A673 (cell line): ENCODE results near the gene MT1G. TPM values are rescaled to one million over a fixed set of nuclear protein-coding genes. Genes with fewer than 3 reads are reported as not detected.

Experiments used
- BruUV-seq: library from RNA; stranded (reverse); fragments of 400-500 nt; replicated peaks from 2 replicates; lab custom pipeline; 2021; lab: Mats Ljungman, UMichigan
- CTCF ChIA-PET: fragments of 300-600 bp; sonication (Branson Sonifier 250); formaldehyde crosslinking; loops from one replicate; lab custom pipeline; 2022; ENCODE audit warnings: antibody characterized with exemption; lab: Charles Lee
- POLR2A ChIA-PET: fragments of 300-600 bp; sonication (Branson Sonifier 250); formaldehyde crosslinking; loops from one replicate; lab custom pipeline; 2022; ENCODE audit warnings: antibody characterized with exemption; ENCODE audit not compliant: low non-redundant PET; lab: Charles Lee
- DNase-seq: peaks from one replicate; pipeline ENCODE4 v3.0.0-alpha.2; 2015; ENCODE audit warnings: low spot score
- H3K27ac ChIP-seq: fragments of 200-600 bp; sonication (generic); 2 replicates; pipeline ENCODE4 v1.5.1; 2016; ENCODE audit warnings: mixed run types, low read depth, mild to moderate bottlenecking, mixed read lengths, antibody characterized with exemption, low read length; ENCODE audit not compliant: poor library complexity, severe bottlenecking
- H3K27me3 ChIP-seq: fragments of 200-600 bp; sonication (generic); replicated peaks from 2 replicates; pipeline ENCODE4 v1.6.1; 2017; ENCODE audit warnings: mixed run types, low read depth, mild to moderate bottlenecking, mixed read lengths, antibody characterized with exemption, low read length; ENCODE audit not compliant: insufficient read depth, poor library complexity
- H3K36me3 ChIP-seq: fragments of 200-600 bp; sonication (generic); 2 replicates; pipeline ENCODE4 v1.6.1; 2016; ENCODE audit warnings: mixed run types, mild to moderate bottlenecking, mixed read lengths, antibody characterized with exemption, low read length; ENCODE audit not compliant: insufficient read depth, poor library complexity, severe bottlenecking
- H3K4me1 ChIP-seq: fragments of 200-600 bp; sonication (generic); 2 replicates; pipeline ENCODE4 v1.6.1; 2017; ENCODE audit warnings: mixed run types, mild to moderate bottlenecking, mixed read lengths, antibody characterized with exemption, low read length; ENCODE audit not compliant: insufficient read depth, poor library complexity, severe bottlenecking
- H3K4me3 ChIP-seq: fragments of 200-600 bp; sonication (generic); 2 replicates; pipeline ENCODE4 v1.5.1; 2016; ENCODE audit warnings: low read depth, mixed run types, mild to moderate bottlenecking, mixed read lengths, low read length; ENCODE audit not compliant: poor library complexity, severe bottlenecking
- H3K9me3 ChIP-seq: fragments of 200-600 bp; sonication (generic); 2 replicates; pipeline ENCODE4 v1.6.1; 2016; ENCODE audit warnings: mixed run types, low read depth, mild to moderate bottlenecking, mixed read lengths, antibody characterized with exemption, low read length; ENCODE audit not compliant: poor library complexity, severe bottlenecking
- CTCF ChIP-seq: fragments of 300-800, 200-600 bp; sonication (generic); conservative IDR thresholded peaks from 2 replicates; pipeline ENCODE4 v1.5.1; 2017; ENCODE audit warnings: low read depth, mild to moderate bottlenecking, antibody characterized with exemption, low read length, moderate library complexity, mixed read lengths
- EZH2 ChIP-seq: fragments of 200-600 bp; sonication (generic); IDR thresholded peaks from 2 replicates; pipeline ENCODE4 v1.6.1; 2017; ENCODE audit warnings: borderline replicate concordance, low read depth, mild to moderate bottlenecking, mixed read lengths, antibody characterized with exemption, low read length; ENCODE audit not compliant: poor library complexity, severe bottlenecking
- intact Hi-C: fragments of 100-400 bp; cut with micrococcal nuclease; formaldehyde crosslinking; loops from one replicate; pipeline ENCODE4 v1.10.0; 2022; ENCODE audit not compliant: unreplicated experiment
- total RNA-seq: library from RNA; stranded (reverse); gene quantifications from 2 replicates; pipeline ENCODE4 v1.2.3, GENCODE V29; 2021

Gene MT1G
- total RNA-seq, 1 experiment from 2014 or later = 48.8 TPM

- no peak overlapping the region for H3K27ac ChIP-seq
- DNase-seq = no peak
- CTCF ChIA-PET = no interaction called here
- H3K9me3 ChIP-seq = no peaks in the 10 kb centered on the region
- no peaks in the 10 kb centered on the region for H3K4me1 ChIP-seq
- BruUV-seq = no TSS peak
- no peaks in the 10 kb centered on the region for H3K36me3 ChIP-seq
- TF ChIP-seq EZH2 (no peak), CTCF (no peak)
- H3K27me3 ChIP-seq = peaks cover 63% of the 10 kb centered on the region
- H3K4me3 ChIP-seq = no peak overlapping the region
- POLR2A ChIA-PET = no interaction called here
- intact Hi-C loops = no loop called here
Measured at GRCh38 chr16:56640076-56640475, 27.8 kb downstream of the MT1G start.

- ChIA-PET CTCF (no interaction called here), POLR2A (no interaction called here)
Measured at GRCh38 chr16:56639045-56639444, 28.8 kb downstream of the MT1G start.

GRCh38 chr16:56637814-56638750 is 29.8 kb downstream of the MT1G start, which contains the start of gene MT1A:
TSS of gene MT1A (plus strand) at chr16:56638666. CDS start at chr16:56638739, 73 bp downstream.
- H3K4me3 ChIP-seq = peak within 1 kb of the TSS; percentile 31
- peaks cover 70% of the 10 kb centered on the region for H3K27me3 ChIP-seq
- no peak within 1 kb of the TSS for H3K27ac ChIP-seq
- no peaks in the 10 kb centered on the region for H3K9me3 ChIP-seq
- intact Hi-C loops = no loop called here
- ChIA-PET POLR2A (no interaction called here), CTCF (no interaction called here)
- H3K36me3 ChIP-seq = no peaks in the 10 kb centered on the region
- BruUV-seq = no TSS peak
- DNase-seq = no peak
- TF ChIP-seq CTCF (no peak), EZH2 (peak; percentile 89)
- no peaks in the 10 kb centered on the region for H3K4me1 ChIP-seq

More at GRCh38 chr16:56639045-56639444, 28.8 kb downstream of the MT1G start:
- intact Hi-C loops = no loop called here
- no TSS peak for BruUV-seq
- no peaks in the 10 kb centered on the region for H3K9me3 ChIP-seq
- no peaks in the 10 kb centered on the region for H3K36me3 ChIP-seq
- H3K4me1 ChIP-seq = no peaks in the 10 kb centered on the region
- peaks cover 71% of the 10 kb centered on the region for H3K27me3 ChIP-seq
- TF ChIP-seq CTCF (no peak), EZH2 (no peak)
- H3K4me3 ChIP-seq = no peak overlapping the region
- no peak overlapping the region for H3K27ac ChIP-seq
- DNase-seq = no peak
